GM19463 (cell line): Measurements from ENCODE around the gene MTMR2.
"Not testable (repeated sequence)": the region's sequence is repeated elsewhere in the genome, so short reads cannot be mapped to it uniquely, and the experiment has no call there.

Experiments used
- ATAC-seq: cut with Tn5 transposase; IDR thresholded peaks from one replicate; pipeline ENCODE4 v1.9.1; 2021; ENCODE audit warnings: mild to moderate bottlenecking, moderate library complexity; ENCODE audit not compliant: unreplicated experiment

MTMR2 gene

GRCh38 chr11:95829580-95830259 lies 94.2 kb downstream of the MTMR2 start:
- ATAC-seq = no peak

- ATAC-seq = no peak
These were observed 96.2 kb downstream of the MTMR2 start for GRCh38 chr11:95827696-95828095.

GRCh38 chr11:95821640-95822039 lies 102.3 kb downstream of the MTMR2 start:
- no peak for ATAC-seq

- ATAC-seq = peak; percentile 56
These were observed 107.9 kb downstream of the MTMR2 start for GRCh38 chr11:95816037-95816436.

- ATAC-seq = not testable (repeated sequence)
These were observed 112.9 kb downstream of the MTMR2 start for GRCh38 chr11:95811052-95811451.

- not testable (repeated sequence) for ATAC-seq
These were observed 117.4 kb downstream of the MTMR2 start for GRCh38 chr11:95806464-95806863.

GRCh38 chr11:95805869-95806268 lies 118.0 kb downstream of the MTMR2 start:
- no peak for ATAC-seq

GRCh38 chr11:95803973-95804372 lies 119.9 kb downstream of the MTMR2 start:
- ATAC-seq = no peak

- no peak for ATAC-seq
These were observed 121.1 kb downstream of the MTMR2 start for GRCh38 chr11:95802806-95803205.

- no peak for ATAC-seq
These were observed 123.5 kb downstream of the MTMR2 start for GRCh38 chr11:95800438-95800837.

GRCh38 chr11:95799546-95799945 lies 124.4 kb downstream of the MTMR2 start:
- no peak for ATAC-seq

- ATAC-seq = no peak
These were observed 127.4 kb downstream of the MTMR2 start for GRCh38 chr11:95796501-95796900.

GRCh38 chr11:95795627-95796295 lies 128.1 kb downstream of the MTMR2 start:
- no peak for ATAC-seq

- ATAC-seq = no peak
These were observed 129.8 kb downstream of the MTMR2 start for GRCh38 chr11:95794086-95794485.

GRCh38 chr11:95793116-95793515 lies 130.8 kb downstream of the MTMR2 start:
- no peak for ATAC-seq

- no peak for ATAC-seq
These were observed 131.2 kb downstream of the MTMR2 start for GRCh38 chr11:95792700-95793099.

- ATAC-seq = no peak
These were observed 131.7 kb downstream of the MTMR2 start for GRCh38 chr11:95792200-95792599.

- no peak for ATAC-seq
These were observed 132.2 kb downstream of the MTMR2 start for GRCh38 chr11:95791709-95792033.

- no peak for ATAC-seq
These were observed 132.8 kb downstream of the MTMR2 start for GRCh38 chr11:95790933-95791708.

GRCh38 chr11:95790123-95790932 lies 133.6 kb downstream of the MTMR2 start, which contains the start of gene CEP57:
TSS of gene CEP57 (plus strand) at chr11:95790498. CDS start at chr11:95790699, 201 bp downstream.
- ATAC-seq = peak; percentile 54

- peak; percentile 63 for ATAC-seq
These were observed 134.3 kb downstream of the MTMR2 start, which contains the start of gene FAM76B for GRCh38 chr11:95789506-95790122. TSS of gene FAM76B (minus strand) at chr11:95789782. CDS start at chr11:95789478, 304 bp downstream.
